Stimulated activated CD8-positive, alpha-beta memory T cell treated with anti-CD3 and anti-CD28 coated beads, Interleukin-7, amount 100 ng/mL, for 48 hours (primary cell): Measurements from ENCODE around the gene TMEM165.

ENCODE experiments used
- DNase-seq, 2 donors: peaks; one replicate each; pipeline ENCODE4 v3.0.0-alpha.2; 2020; ENCODE audit warnings: low read depth in 1 of 2; ENCODE audit errors: extremely low read depth in 1 of 2

Gene TMEM165

GRCh38 chr4:55367084-55367722 lies 28.6 kb upstream of the TMEM165 start:
- DNase-seq: no peak

GRCh38 chr4:55369968-55370367 lies 25.8 kb upstream of the TMEM165 start:
- DNase-seq: no peak

- DNase-seq: no peak
Observed at GRCh38 chr4:55372259-55372658, 23.5 kb upstream of the TMEM165 start.

- DNase-seq: no peak
Observed at GRCh38 chr4:55373461-55373860, 22.3 kb upstream of the TMEM165 start.

GRCh38 chr4:55376698-55377097 lies 19.1 kb upstream of the TMEM165 start:
- no peak for DNase-seq

- no peak for DNase-seq
Observed at GRCh38 chr4:55378617-55379467, 16.9 kb upstream of the TMEM165 start.

GRCh38 chr4:55380576-55380975 lies 15.2 kb upstream of the TMEM165 start:
- DNase-seq: no peak

- no peak for DNase-seq
Observed at GRCh38 chr4:55381502-55381901, 14.3 kb upstream of the TMEM165 start.

- DNase-seq: no peak
Observed at GRCh38 chr4:55382488-55383003, 13.2 kb upstream of the TMEM165 start.

GRCh38 chr4:55385201-55385649 lies 10.5 kb upstream of the TMEM165 start:
- no peak for DNase-seq

- no peak for DNase-seq
Observed at GRCh38 chr4:55386073-55386472, 9.7 kb upstream of the TMEM165 start.

GRCh38 chr4:55386840-55387239 lies 8.9 kb upstream of the TMEM165 start:
- no peak for DNase-seq

GRCh38 chr4:55393461-55394320 lies 2.1 kb upstream of the TMEM165 start:
- DNase-seq: no peak

- no peak for DNase-seq
Observed at GRCh38 chr4:55395218-55395528, 584 bp upstream of the TMEM165 start.

- peak in 1 of 2 donors; percentile 19 for DNase-seq
Observed at GRCh38 chr4:55396308-55397125, 760 bp downstream of the TMEM165 start.

GRCh38 chr4:55397126-55397436 lies 1.3 kb downstream of the TMEM165 start:
- no peak for DNase-seq

- DNase-seq: no peak
Observed at GRCh38 chr4:55397520-55398321, 2.0 kb downstream of the TMEM165 start.

GRCh38 chr4:55398461-55398860 lies 2.7 kb downstream of the TMEM165 start:
- no peak for DNase-seq

- DNase-seq: no peak
Observed at GRCh38 chr4:55398966-55399365, 3.2 kb downstream of the TMEM165 start.

- DNase-seq: no peak
Observed at GRCh38 chr4:55399581-55399980, 3.8 kb downstream of the TMEM165 start.
